SU-DHL-6 (cell line): Measurements from ENCODE around the gene KLF2.
A peak's percentile ranks its signal among the peaks of the same experiment; 100 is the strongest.

Experiments used
- H2AFZ ChIP-seq: fragments of 200-600 bp; sonication (generic); 2 replicates; pipeline ENCODE4 v1.6.1; 2014; ENCODE audit warnings: low read depth, mild to moderate bottlenecking, moderate library complexity, mixed read lengths, antibody characterized with exemption, low read length; ENCODE audit not compliant: severe bottlenecking
- H3F3A ChIP-seq: fragments of 200-600 bp; shearing (Covaris generic); 2 replicates; pipeline ENCODE4 v1.6.0; 2016; ENCODE audit warnings: antibody characterized with exemption, mild to moderate bottlenecking; ENCODE audit not compliant: insufficient read depth
- H3K27ac ChIP-seq: fragments of 200-600 bp; sonication (generic); 2 replicates; pipeline ENCODE4 v1.5.1; 2016; ENCODE audit warnings: low read depth, mild to moderate bottlenecking, low read length, moderate library complexity, mixed read lengths
- H3K27me3 ChIP-seq: fragments of 200-600 bp; sonication (generic), shearing (Covaris generic); 2 replicates; pipeline ENCODE4 v1.6.0; 2014; ENCODE audit warnings: mild to moderate bottlenecking, low read length
- H3K36me3 ChIP-seq: fragments of 200-600 bp; sonication (generic); 2 replicates; pipeline ENCODE4 v1.6.1; 2014; ENCODE audit warnings: mild to moderate bottlenecking, low read length, mixed read lengths
- H3K4me2 ChIP-seq: fragments of 300-600, 200-600 bp; shearing (Covaris generic), sonication (generic); 2 replicates; pipeline ENCODE4 v1.6.0; 2014; ENCODE audit warnings: low read length, low read depth, mild to moderate bottlenecking; ENCODE audit not compliant: poor library complexity, severe bottlenecking
- H3K4me3 ChIP-seq: fragments of 200-600 bp; sonication (generic); 2 replicates; pipeline ENCODE4 v1.5.1; 2014; ENCODE audit warnings: antibody characterized with exemption, low read length, mild to moderate bottlenecking, mixed read lengths; ENCODE audit not compliant: insufficient read depth, poor library complexity, severe bottlenecking
- H3K79me2 ChIP-seq: fragments of 200-600 bp; sonication (generic); 2 replicates; pipeline ENCODE4 v1.6.1; 2014; ENCODE audit warnings: mild to moderate bottlenecking, low read length, moderate library complexity; ENCODE audit not compliant: insufficient read depth
- H3K9ac ChIP-seq: fragments of 200-600 bp; sonication (generic); 2 replicates; pipeline ENCODE4 v1.7.0; 2014; ENCODE audit warnings: mild to moderate bottlenecking, low read length
- H3K9me2 ChIP-seq: fragments of 200-600 bp; sonication (generic); replicated peaks from 2 replicates; pipeline ENCODE4 v1.6.1; 2014; ENCODE audit warnings: low read length; ENCODE audit not compliant: insufficient read depth
- H3K9me3 ChIP-seq: fragments of 200-600 bp; sonication (generic); 2 replicates; pipeline ENCODE4 v1.6.1; 2014; ENCODE audit warnings: low read length, mixed read lengths; ENCODE audit not compliant: insufficient read depth
- H4K20me1 ChIP-seq: fragments of 200-600 bp; sonication (generic); 2 replicates; pipeline ENCODE4 v1.6.1; 2014; ENCODE audit warnings: low read depth, mild to moderate bottlenecking, antibody characterized with exemption, low read length, moderate library complexity, mixed read lengths
- CTCF ChIP-seq: fragments of 200-600 bp; sonication (generic); IDR thresholded peaks from one replicate; pipeline ENCODE4 v1.5.1; 2017; ENCODE audit warnings: antibody characterized with exemption, mild to moderate bottlenecking, low read length, moderate library complexity; ENCODE audit not compliant: insufficient read depth, poor library complexity, severe bottlenecking
- EZH2phosphoT487 ChIP-seq: fragments of 200-600 bp; sonication (generic), shearing (Covaris generic); conservative IDR thresholded peaks from 2 replicates; pipeline ENCODE4 v1.6.1; 2018; ENCODE audit warnings: mild to moderate bottlenecking, antibody characterized with exemption, low read length, moderate library complexity, mixed read lengths

Gene KLF2

GRCh38 chr19:16376241-16376640, 51.6 kb downstream of the KLF2 start:
- H3K79me2 ChIP-seq = no peaks in the 10 kb centered on the region
- peaks cover 1% of the 10 kb centered on the region; the same call in 1 of the 2 replicates for H3K36me3 ChIP-seq
- TF ChIP-seq CTCF = no peak
- TF ChIP-seq EZH2phosphoT487 = no peak
- H3F3A ChIP-seq = peaks cover 6% of the 10 kb centered on the region
- H3K9me2 ChIP-seq = no peaks in the 10 kb centered on the region
- H3K4me3 ChIP-seq = no peak overlapping the region
- no peak overlapping the region for H3K27ac ChIP-seq
- H3K27me3 ChIP-seq = no peaks in the 10 kb centered on the region
- H3K9ac ChIP-seq = no peak overlapping the region
- H2AFZ ChIP-seq = no peak overlapping the region
- H3K9me3 ChIP-seq = no peaks in the 10 kb centered on the region
- H3K4me2 ChIP-seq = no peak overlapping the region
- H4K20me1 ChIP-seq = peaks cover 1% of the 10 kb centered on the region; the same call in 1 of the 2 replicates

DNA sequence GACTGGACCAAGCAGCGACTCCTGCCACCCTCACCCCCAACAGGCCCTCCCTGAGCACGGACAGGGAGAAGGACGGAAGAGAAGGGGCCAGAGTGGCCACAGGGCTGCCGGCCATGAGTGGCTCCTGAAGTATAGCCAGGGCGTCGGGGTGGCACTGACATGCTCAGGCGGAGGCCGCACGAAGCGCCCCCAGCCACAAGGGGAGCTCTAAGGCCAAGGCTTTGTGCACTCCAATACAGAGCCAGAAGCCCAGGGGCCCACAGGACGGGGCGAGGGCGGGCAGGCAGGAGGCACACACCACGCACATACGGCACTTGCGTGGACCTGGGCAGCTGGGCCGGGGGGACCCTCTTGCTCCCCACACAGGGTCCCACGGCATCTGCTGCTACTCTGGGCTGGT, 52.0 kb downstream of the KLF2 start:
- Histone ChIP-seq H3K9me3 (no peaks in the 10 kb centered on the region), H3K9ac (no peak overlapping the region), H3F3A (peaks cover 5% of the 10 kb centered on the region), H3K9me2 (no peaks in the 10 kb centered on the region), H4K20me1 (no peaks in the 10 kb centered on the region; the same call in 1 of the 2 replicates), H2AFZ (no peak overlapping the region), H3K27ac (no peak overlapping the region), H3K4me2 (no peak overlapping the region), H3K27me3 (no peaks in the 10 kb centered on the region), H3K79me2 (no peaks in the 10 kb centered on the region), H3K36me3 (no peaks in the 10 kb centered on the region), H3K4me3 (no peak overlapping the region)
- TF ChIP-seq CTCF (peak; percentile 37), EZH2phosphoT487 (no peak)

GRCh38 chr19:16377521-16377920, 52.9 kb downstream of the KLF2 start:
- no peak for TF ChIP-seq CTCF
- TF ChIP-seq EZH2phosphoT487 = no peak
- H3K79me2 ChIP-seq = 0 out of 2 replicates have a peak, but pooled peaks cover 4% of the 10 kb centered on the region
- no peaks in the 10 kb centered on the region for H3K9me3 ChIP-seq
- H3K9me2 ChIP-seq = no peaks in the 10 kb centered on the region
- no peaks in the 10 kb centered on the region for H3K27me3 ChIP-seq
- no peak overlapping the region for H3K27ac ChIP-seq
- no peak overlapping the region for H3K9ac ChIP-seq
- H4K20me1 ChIP-seq = no peaks in the 10 kb centered on the region; the same call in 1 of the 2 replicates
- 0 out of 2 replicates have a peak, but pooled peaks cover 4% of the 10 kb centered on the region for H3K36me3 ChIP-seq
- H3K4me2 ChIP-seq = no peak overlapping the region
- no peak overlapping the region for H3K4me3 ChIP-seq
- no peaks in the 10 kb centered on the region for H3F3A ChIP-seq
- no peak overlapping the region for H2AFZ ChIP-seq
